ENCODE measurements around the gene SBK2.
"Not testable (repeated sequence)": the region's sequence is repeated elsewhere in the genome, so short reads cannot be mapped to it uniquely, and the experiment has no call there.

The SBK2 gene

DNA sequence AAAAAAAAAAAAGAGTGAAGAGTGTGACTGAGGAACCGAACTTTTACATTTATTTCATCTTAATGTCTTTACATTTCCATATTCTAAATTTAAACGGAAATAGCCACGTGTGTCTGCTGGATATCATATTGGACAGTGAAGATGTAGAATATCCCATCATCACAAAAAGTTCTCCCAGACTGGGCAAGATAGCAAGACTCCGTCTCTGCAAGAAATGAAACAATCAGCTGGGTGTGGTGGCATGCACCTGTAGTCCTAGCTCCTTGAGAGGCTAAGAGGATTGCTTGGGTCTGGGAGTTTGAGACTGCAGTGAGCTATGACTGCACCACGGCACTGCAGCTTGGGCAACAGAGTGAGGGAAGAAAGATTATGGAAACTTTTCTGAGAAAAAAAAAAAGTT is 39.8 kb upstream of the SBK2 start:
- peaks cover 18% of the 10 kb centered on the region for H3K36me3 ChIP-seq
- DNase-seq, result no peak

DNA sequence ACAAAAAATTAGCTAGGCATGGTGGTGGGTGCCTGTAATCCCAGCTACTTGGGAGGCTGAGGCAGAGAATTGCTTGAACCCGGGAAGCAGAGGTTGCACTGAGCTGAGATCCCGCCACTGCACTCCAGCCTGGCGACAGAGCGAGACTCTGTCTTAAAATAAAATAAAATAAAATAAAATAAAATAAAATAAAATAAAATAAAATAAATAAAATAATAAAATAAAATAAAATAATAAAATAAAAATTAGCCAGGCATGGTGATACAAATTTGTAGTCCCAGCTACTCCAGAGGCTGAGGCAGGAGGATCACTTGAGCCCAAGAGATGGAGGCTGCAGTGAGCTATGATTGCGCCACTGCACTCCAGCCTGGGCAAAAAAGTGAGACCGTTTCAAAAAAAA is 37.0 kb upstream of the SBK2 start:
- H3K4me3 ChIP-seq (ENCODE audit: low read depth, low read length); DNase-seq: not testable (repeated sequence)

More for the DNA sequence above, 39.8 kb upstream of the SBK2 start:
- H3K9me3 ChIP-seq (ENCODE audit: severe bottlenecking), result no peaks in the 10 kb centered on the region
- TF ChIP-seq, protein P1, sequence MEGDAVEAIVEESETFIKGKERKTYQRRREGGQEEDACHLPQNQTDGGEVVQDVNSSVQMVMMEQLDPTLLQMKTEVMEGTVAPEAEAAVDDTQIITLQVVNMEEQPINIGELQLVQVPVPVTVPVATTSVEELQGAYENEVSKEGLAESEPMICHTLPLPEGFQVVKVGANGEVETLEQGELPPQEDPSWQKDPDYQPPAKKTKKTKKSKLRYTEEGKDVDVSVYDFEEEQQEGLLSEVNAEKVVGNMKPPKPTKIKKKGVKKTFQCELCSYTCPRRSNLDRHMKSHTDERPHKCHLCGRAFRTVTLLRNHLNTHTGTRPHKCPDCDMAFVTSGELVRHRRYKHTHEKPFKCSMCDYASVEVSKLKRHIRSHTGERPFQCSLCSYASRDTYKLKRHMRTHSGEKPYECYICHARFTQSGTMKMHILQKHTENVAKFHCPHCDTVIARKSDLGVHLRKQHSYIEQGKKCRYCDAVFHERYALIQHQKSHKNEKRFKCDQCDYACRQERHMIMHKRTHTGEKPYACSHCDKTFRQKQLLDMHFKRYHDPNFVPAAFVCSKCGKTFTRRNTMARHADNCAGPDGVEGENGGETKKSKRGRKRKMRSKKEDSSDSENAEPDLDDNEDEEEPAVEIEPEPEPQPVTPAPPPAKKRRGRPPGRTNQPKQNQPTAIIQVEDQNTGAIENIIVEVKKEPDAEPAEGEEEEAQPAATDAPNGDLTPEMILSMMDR (IDR thresholded peaks at IDR 0.05; ENCODE audit: low read depth, low read length), result no peak
- H3K27ac ChIP-seq, result no peak overlapping the region
- H3K4me3 ChIP-seq (ENCODE audit: low read depth, low read length), result no peak overlapping the region
- no peaks in the 10 kb centered on the region for H3K27me3 ChIP-seq (ENCODE audit: insufficient read depth, low read depth, severe bottlenecking)

DNA sequence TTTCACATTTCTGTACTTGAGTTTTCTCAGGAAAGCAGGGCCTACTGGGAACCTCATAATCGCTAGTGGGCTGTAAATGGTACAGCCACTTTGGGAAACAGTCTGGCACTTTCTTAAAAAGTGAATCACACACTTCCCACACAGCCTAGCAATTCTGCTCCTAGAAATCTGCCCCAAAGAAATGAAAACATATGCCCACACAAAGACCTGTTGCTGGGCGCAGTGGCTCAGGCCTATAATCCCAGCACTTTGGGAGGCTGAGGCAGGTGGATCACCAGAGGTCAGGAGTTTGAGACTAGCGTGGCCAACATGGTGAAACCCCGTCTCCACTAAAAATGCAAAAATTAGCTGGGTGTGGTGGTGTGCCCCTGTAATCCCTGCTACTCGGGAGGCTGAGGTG is 32.5 kb upstream of the SBK2 start:
- not testable (repeated sequence) for H3K36me3 ChIP-seq; H3K27me3 ChIP-seq (ENCODE audit: insufficient read depth, low read depth, severe bottlenecking); DNase-seq; H3K9me3 ChIP-seq (ENCODE audit: severe bottlenecking); H3K27ac ChIP-seq; H3K4me3 ChIP-seq (ENCODE audit: low read depth, low read length)

More for the DNA sequence above, 37.0 kb upstream of the SBK2 start:
- H3K36me3 ChIP-seq, result peaks cover 18% of the 10 kb centered on the region
- H3K27me3 ChIP-seq (ENCODE audit: insufficient read depth, low read depth, severe bottlenecking); H3K27ac ChIP-seq; H3K9me3 ChIP-seq (ENCODE audit: severe bottlenecking): not testable (repeated sequence)

DNA sequence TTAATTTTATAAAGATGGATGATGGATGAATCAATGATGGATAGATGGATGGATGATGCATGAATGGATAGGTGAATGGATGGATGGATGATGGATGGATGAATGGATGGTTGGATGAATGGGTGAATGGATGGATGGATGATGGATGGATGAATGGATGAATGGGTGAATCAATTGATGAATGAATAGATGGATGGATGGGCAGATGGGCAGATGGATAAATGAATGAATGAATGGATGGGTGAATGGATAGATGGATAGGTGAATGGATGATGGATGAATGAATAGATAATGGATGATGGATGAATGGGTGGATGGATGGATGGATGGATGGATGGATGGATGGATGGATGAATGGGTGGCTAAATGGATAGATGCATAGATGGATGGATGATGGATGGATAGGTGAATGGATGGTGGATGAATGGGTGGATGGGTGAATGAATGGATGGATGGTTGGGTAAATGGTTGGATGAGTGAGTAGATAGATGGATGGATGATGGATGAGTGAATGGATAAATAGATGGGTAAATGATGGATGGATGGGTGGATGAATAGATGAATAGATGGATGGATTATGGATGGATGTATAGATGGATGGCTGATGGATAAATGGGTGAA is 30.9 kb upstream of the SBK2 start:
- no peak overlapping the region for H3K27ac ChIP-seq
- no peaks in the 10 kb centered on the region for H3K27me3 ChIP-seq (ENCODE audit: insufficient read depth, low read depth, severe bottlenecking)
- no peak overlapping the region for H3K4me3 ChIP-seq (ENCODE audit: low read depth, low read length)
- H3K9me3 ChIP-seq (ENCODE audit: severe bottlenecking), result no peaks in the 10 kb centered on the region
- no peaks in the 10 kb centered on the region for H3K36me3 ChIP-seq
- no peak for DNase-seq
- TF ChIP-seq, protein P1 (IDR thresholded peaks at IDR 0.05; ENCODE audit: low read depth, low read length), result no peak

DNA sequence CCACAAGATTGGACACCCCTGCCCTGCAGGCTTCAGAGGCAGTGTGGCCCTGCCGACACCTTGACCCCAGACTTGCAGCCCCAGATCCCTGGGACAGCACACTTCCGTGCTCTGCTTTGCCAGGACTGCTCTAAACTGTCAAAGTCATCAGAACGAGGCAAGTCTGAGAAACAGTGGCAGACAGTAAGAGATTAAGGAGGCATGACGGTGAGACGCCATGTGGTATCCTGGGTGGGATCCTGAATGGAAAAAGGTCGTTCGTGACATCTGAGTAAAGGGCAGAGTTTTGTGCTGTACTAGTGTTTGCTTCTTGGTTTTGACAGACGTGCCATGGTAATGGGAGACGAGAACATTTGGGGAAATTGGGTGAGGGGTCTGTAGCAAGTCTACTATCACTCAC is 29.9 kb upstream of the SBK2 start:
- Histone ChIP-seq H3K27ac (no peak overlapping the region), H3K4me3 (ENCODE audit: low read depth, low read length) (no peak overlapping the region), H3K9me3 (ENCODE audit: severe bottlenecking) (no peaks in the 10 kb centered on the region), H3K36me3 (no peaks in the 10 kb centered on the region), H3K27me3 (ENCODE audit: insufficient read depth, low read depth, severe bottlenecking) (no peaks in the 10 kb centered on the region)
- no peak for DNase-seq
- TF ChIP-seq, protein P1 (IDR thresholded peaks at IDR 0.05; ENCODE audit: low read depth, low read length), result no peak

DNA sequence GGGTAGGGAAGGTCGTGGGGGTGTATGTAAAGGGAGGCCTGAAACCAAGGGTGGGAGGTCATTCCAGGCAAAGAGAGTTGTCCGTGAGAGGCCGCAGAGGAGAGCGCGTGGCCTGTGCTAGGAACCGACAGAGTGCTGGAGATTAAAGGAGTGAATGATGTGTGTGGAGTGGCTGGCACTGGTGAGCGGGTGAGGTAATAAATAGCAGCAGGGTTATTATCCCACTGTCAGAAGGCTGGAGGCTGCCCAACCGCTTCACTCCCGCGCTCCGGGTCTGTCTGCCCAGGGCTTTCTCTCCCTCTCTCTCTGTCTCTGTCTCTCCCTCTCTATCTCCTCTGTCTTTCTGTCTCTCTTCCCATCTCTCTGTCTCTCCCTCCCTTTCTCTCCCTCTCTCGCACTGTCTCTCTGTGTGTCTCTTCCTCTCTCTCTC is 26.3 kb upstream of the SBK2 start:
- no peaks in the 10 kb centered on the region for H3K9me3 ChIP-seq (ENCODE audit: severe bottlenecking)
- TF ChIP-seq, protein P1 (IDR thresholded peaks at IDR 0.05; ENCODE audit: low read depth, low read length), result no peak
- no peak overlapping the region for H3K4me3 ChIP-seq (ENCODE audit: low read depth, low read length)
- H3K27ac ChIP-seq, result peak overlapping the region; percentile 28; the same call in 1 of the 2 replicates
- H3K36me3 ChIP-seq, result no peaks in the 10 kb centered on the region
- DNase-seq, result peak; percentile 70
- H3K27me3 ChIP-seq (ENCODE audit: insufficient read depth, low read depth, severe bottlenecking), result no peaks in the 10 kb centered on the region

DNA sequence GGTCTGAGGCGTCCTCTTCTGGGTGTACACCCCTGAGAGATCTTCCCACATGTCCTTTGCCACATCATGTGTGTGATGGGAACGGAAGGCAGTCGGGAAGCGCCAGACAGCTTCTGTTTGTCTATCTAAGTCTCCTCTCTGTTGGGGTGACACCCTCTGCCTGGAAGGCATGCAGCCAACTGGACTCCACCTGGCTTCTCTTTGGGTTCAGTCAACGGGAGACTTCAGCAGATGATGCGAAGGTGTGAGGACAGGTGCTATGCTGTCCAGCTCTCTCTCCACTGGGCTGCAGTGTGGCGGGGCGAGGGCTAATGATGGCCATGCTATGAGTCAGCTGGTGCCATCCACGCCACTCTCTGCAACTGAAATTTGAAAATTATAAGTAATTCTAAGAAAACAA is 22.8 kb upstream of the SBK2 start:
- H3K27ac ChIP-seq, result no peak overlapping the region
- H3K4me3 ChIP-seq (ENCODE audit: low read depth, low read length), result no peak overlapping the region
- H3K9me3 ChIP-seq (ENCODE audit: severe bottlenecking), result no peaks in the 10 kb centered on the region
- TF ChIP-seq, protein P1 (IDR thresholded peaks at IDR 0.05; ENCODE audit: low read depth, low read length), result no peak
- no peaks in the 10 kb centered on the region for H3K27me3 ChIP-seq (ENCODE audit: insufficient read depth, low read depth, severe bottlenecking)
- DNase-seq, result no peak
- no peaks in the 10 kb centered on the region for H3K36me3 ChIP-seq

All from WERI-Rb-1 (cell line).